Neural progenitor cell (in vitro differentiated cells): ENCODE results near the gene OPCML. TPM values are rescaled to one million over a fixed set of nuclear protein-coding genes. Genes with fewer than 3 reads are reported as not detected.

Experiments used
- DNase-seq: peaks from one replicate; pipeline ENCODE4 v3.0.0-alpha.2; 2016; ENCODE audit warnings: low spot score
- H2AFZ ChIP-seq: fragments of 200-600 bp; sonication (generic); replicated peaks from 2 replicates; pipeline ENCODE4 v1.6.1; 2016; ENCODE audit warnings: antibody characterized with exemption
- H3F3A ChIP-seq: fragments of 200-600 bp; sonication (generic); 2 replicates; pipeline ENCODE4 v1.6.1; 2016; ENCODE audit warnings: antibody characterized with exemption, low read depth
- H3K27ac ChIP-seq: fragments of 200-600 bp; sonication (generic); 2 replicates; pipeline ENCODE4 v1.5.1; 2016; ENCODE audit warnings: mild to moderate bottlenecking
- H3K27me3 ChIP-seq: fragments of 200-600 bp; sonication (generic); 2 replicates; pipeline ENCODE4 v1.6.1; 2016; ENCODE audit warnings: mild to moderate bottlenecking, moderate library complexity
- H3K36me3 ChIP-seq: fragments of 200-600 bp; sonication (generic); 2 replicates; pipeline ENCODE4 v1.5.1; 2016
- H3K4me1 ChIP-seq: fragments of 200-600 bp; sonication (generic); 2 replicates; pipeline ENCODE4 v1.6.1; 2016; ENCODE audit warnings: mixed run types
- H3K4me2 ChIP-seq: fragments of 200-600 bp; sonication (generic); 2 replicates; pipeline ENCODE4 v1.6.1; 2016
- H3K4me3 ChIP-seq: fragments of 200-600 bp; sonication (generic); 2 replicates; pipeline ENCODE4 v1.5.1; 2016
- H3K79me2 ChIP-seq: fragments of 200-600 bp; sonication (generic); 2 replicates; pipeline ENCODE4 v1.6.1; 2016; ENCODE audit warnings: low read depth
- H3K9ac ChIP-seq: fragments of 200-600 bp; sonication (generic); 2 replicates; pipeline ENCODE4 v1.6.1; 2016
- H3K9me3 ChIP-seq: fragments of 200-600 bp; sonication (generic); 2 replicates; pipeline ENCODE4 v1.5.1; 2016; ENCODE audit warnings: low read depth
- H4K20me1 ChIP-seq: fragments of 200-600 bp; sonication (generic); 2 replicates; pipeline ENCODE4 v1.6.1; 2016; ENCODE audit warnings: low read depth
- H3K27ac Mint-ChIP-seq: 3 replicates; pipeline ENCODE4 v1.8.0; 2021; ENCODE audit warnings: mixed read lengths
- H3K27me3 Mint-ChIP-seq: 2 replicates; pipeline ENCODE4 v1.8.0; 2022; ENCODE audit warnings: low read depth, mild to moderate bottlenecking, inconsistent platforms, moderate library complexity, mixed read lengths; ENCODE audit not compliant: insufficient read depth
- H3K36me3 Mint-ChIP-seq: 3 replicates; pipeline ENCODE4 v1.8.0; 2021; ENCODE audit warnings: mixed read lengths
- H3K4me1 Mint-ChIP-seq: 3 replicates; pipeline ENCODE4 v1.8.0; 2021; ENCODE audit warnings: mixed read lengths
- H3K4me3 Mint-ChIP-seq: 3 replicates; pipeline ENCODE4 v1.8.0; 2021; ENCODE audit warnings: mild to moderate bottlenecking, moderate library complexity, mixed read lengths
- H3K9me3 Mint-ChIP-seq: 3 replicates; pipeline ENCODE4 v1.8.0; 2020; ENCODE audit warnings: mixed read lengths
- EZH2 ChIP-seq: fragments of 200-600 bp; sonication (generic); IDR thresholded peaks from 2 replicates; pipeline ENCODE4 v1.6.1; 2017; ENCODE audit warnings: antibody characterized with exemption, mild to moderate bottlenecking, moderate library complexity
- EZH2phosphoT487 ChIP-seq: fragments of 200-600 bp; sonication (generic); IDR thresholded peaks from 2 replicates; pipeline ENCODE4 v1.6.1; 2017; ENCODE audit warnings: antibody characterized with exemption
- total RNA-seq: library from RNA; depleted of rRNA; stranded (reverse); fragments of >200 nt; gene quantifications from 2 replicates; pipeline ENCODE4 v1.2.3, GENCODE V29; 2015; ENCODE audit warnings: low replicate concordance
- TF ChIP-seq, protein P1 (sequence below): fragments of 200-600 bp; sonication (generic); IDR thresholded peaks from 2 replicates; pipeline ENCODE4 v1.5.1; 2017; ENCODE audit warnings: antibody characterized with exemption, mild to moderate bottlenecking

The OPCML gene
- total RNA-seq, 1 donor from 2014 or later, result 0.02 TPM

DNA sequence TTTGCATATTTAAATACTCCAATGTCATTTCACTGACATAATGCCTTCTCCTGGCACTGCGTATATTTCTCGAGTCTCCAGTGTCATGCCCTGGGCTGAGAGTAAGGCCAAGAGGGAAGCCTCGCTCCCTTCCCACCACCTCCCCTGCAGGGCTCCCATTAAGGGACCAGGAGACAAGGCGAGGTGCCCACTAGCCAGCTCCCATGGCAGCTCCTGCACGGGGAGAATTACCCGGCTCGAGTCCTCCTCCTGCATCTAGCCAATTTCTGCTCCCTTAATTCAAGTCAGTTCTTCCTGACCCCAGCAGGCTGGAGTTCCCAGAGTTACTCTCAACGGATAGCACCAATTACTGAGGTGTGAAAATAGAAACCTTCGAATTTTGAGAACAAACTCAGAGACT, 31.9 kb downstream of the OPCML start:
- H3K4me3 Mint-ChIP-seq, result no peak overlapping the region
- Histone ChIP-seq H3K79me2 (no peaks in the 10 kb centered on the region), H3K4me1 (peaks cover 15% of the 10 kb centered on the region), H3K27ac (no peak overlapping the region), H2AFZ (no peak overlapping the region), H3K27me3 (no peaks in the 10 kb centered on the region), H3K4me2 (no peak overlapping the region), H4K20me1 (no peaks in the 10 kb centered on the region), H3K36me3 (no peaks in the 10 kb centered on the region), H3K9ac (no peak overlapping the region), H3K4me3 (no peak overlapping the region), H3F3A (no peaks in the 10 kb centered on the region), H3K9me3 (no peaks in the 10 kb centered on the region)
- no peak for DNase-seq
- no peaks in the 10 kb centered on the region for H3K36me3 Mint-ChIP-seq
- no peaks in the 10 kb centered on the region for H3K9me3 Mint-ChIP-seq
- no peak overlapping the region for H3K27ac Mint-ChIP-seq
- TF ChIP-seq, protein P1, sequence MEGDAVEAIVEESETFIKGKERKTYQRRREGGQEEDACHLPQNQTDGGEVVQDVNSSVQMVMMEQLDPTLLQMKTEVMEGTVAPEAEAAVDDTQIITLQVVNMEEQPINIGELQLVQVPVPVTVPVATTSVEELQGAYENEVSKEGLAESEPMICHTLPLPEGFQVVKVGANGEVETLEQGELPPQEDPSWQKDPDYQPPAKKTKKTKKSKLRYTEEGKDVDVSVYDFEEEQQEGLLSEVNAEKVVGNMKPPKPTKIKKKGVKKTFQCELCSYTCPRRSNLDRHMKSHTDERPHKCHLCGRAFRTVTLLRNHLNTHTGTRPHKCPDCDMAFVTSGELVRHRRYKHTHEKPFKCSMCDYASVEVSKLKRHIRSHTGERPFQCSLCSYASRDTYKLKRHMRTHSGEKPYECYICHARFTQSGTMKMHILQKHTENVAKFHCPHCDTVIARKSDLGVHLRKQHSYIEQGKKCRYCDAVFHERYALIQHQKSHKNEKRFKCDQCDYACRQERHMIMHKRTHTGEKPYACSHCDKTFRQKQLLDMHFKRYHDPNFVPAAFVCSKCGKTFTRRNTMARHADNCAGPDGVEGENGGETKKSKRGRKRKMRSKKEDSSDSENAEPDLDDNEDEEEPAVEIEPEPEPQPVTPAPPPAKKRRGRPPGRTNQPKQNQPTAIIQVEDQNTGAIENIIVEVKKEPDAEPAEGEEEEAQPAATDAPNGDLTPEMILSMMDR, result no peak
- TF ChIP-seq EZH2 (no peak), EZH2phosphoT487 (no peak)
- H3K4me1 Mint-ChIP-seq, result peaks cover 27% of the 10 kb centered on the region
- peaks cover 20% of the 10 kb centered on the region for H3K27me3 Mint-ChIP-seq

DNA sequence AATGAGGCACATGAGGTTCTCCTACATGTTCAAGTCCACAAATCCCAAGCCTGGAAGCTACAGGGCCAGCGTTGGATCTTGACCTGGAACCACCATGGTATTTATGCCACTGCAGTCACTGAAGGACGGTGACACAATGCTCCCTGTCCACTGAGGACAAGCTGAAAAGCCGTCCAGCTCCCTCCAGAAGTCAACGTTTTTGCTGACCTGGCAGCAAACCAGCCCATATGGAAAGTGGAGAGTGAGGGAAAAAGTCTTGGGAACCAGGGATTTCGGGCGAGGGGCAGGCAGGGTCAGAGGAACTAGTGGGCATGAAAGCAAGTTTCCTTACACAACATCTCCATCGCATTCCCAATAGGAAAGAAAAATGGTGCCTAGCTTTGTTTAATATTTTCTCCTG, 33.3 kb downstream of the OPCML start:
- Histone ChIP-seq H3K79me2 (no peaks in the 10 kb centered on the region), H3K4me2 (no peak overlapping the region), H3F3A (no peaks in the 10 kb centered on the region), H3K9ac (no peak overlapping the region), H3K27me3 (no peaks in the 10 kb centered on the region), H3K27ac (no peak overlapping the region), H2AFZ (no peak overlapping the region), H3K4me3 (no peak overlapping the region), H3K4me1 (peaks cover 9% of the 10 kb centered on the region), H3K36me3 (no peaks in the 10 kb centered on the region), H4K20me1 (no peaks in the 10 kb centered on the region), H3K9me3 (no peaks in the 10 kb centered on the region)
- no peaks in the 10 kb centered on the region for H3K9me3 Mint-ChIP-seq
- no peak for DNase-seq
- no peak overlapping the region for H3K27ac Mint-ChIP-seq
- no peak for TF ChIP-seq EZH2phosphoT487
- no peak for TF ChIP-seq EZH2
- TF ChIP-seq, protein P1, result no peak
- peaks cover 18% of the 10 kb centered on the region for H3K27me3 Mint-ChIP-seq
- H3K4me1 Mint-ChIP-seq, result peaks cover 24% of the 10 kb centered on the region
- no peak overlapping the region for H3K4me3 Mint-ChIP-seq
- no peaks in the 10 kb centered on the region for H3K36me3 Mint-ChIP-seq

DNA sequence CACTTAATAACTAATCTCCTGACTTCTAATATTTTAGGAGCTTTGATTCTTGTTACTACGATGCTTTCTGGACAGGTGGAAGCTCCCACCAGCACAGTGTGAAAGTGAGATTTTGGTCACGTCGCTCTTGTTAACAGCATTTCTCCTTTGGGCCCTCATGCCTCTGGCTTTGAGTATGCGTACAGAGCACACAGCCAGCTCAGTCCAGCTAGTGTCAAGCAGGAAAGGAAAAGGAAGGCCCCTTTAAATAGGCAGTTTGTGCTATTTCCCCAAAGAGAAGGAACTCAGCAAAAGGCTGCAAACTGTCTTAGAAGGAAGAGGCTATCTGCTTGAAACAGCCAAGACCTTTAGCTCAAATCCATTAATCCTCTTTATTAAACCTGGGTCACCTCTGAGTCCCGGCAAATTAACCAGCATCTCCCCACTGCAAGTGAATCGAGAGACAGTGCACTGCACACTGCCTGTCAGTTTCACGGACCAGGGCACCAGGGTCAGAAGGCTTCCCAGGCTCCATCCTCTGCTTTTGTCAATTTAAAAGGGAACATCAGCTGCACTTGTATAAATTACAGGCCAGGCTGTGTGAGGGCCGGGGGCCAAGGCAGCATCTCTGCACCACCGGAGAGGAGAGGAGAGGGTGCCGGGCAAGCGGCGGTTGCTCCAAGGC, 34.7 kb downstream of the OPCML start:
- Histone ChIP-seq H3F3A (no peaks in the 10 kb centered on the region), H4K20me1 (no peaks in the 10 kb centered on the region), H3K4me3 (no peak overlapping the region), H3K4me2 (no peak overlapping the region), H3K9me3 (no peaks in the 10 kb centered on the region), H3K9ac (no peak overlapping the region), H3K27me3 (no peaks in the 10 kb centered on the region), H3K4me1 (peaks cover 2% of the 10 kb centered on the region), H3K79me2 (no peaks in the 10 kb centered on the region), H2AFZ (no peak overlapping the region), H3K36me3 (no peaks in the 10 kb centered on the region), H3K27ac (no peak overlapping the region)
- Mint-ChIP-seq H3K9me3 (no peaks in the 10 kb centered on the region), H3K4me1 (peaks cover 20% of the 10 kb centered on the region), H3K36me3 (no peaks in the 10 kb centered on the region), H3K4me3 (no peak overlapping the region), H3K27ac (no peak overlapping the region), H3K27me3 (peaks cover 18% of the 10 kb centered on the region)
- no peak for DNase-seq
- TF ChIP-seq, protein P1, result no peak
- TF ChIP-seq EZH2phosphoT487 (no peak), EZH2 (no peak)
